Hematopoietic multipotent progenitor cell treated with erythropoietin and hydrocortisone succinate and interleukin-3 and kit ligand, for 15 days (in vitro differentiated cells): ENCODE measurements around the gene TIGD2.
A peak's percentile ranks its signal among the peaks of the same experiment; 100 is the strongest.

Source experiments
- DNase-seq: peaks from one replicate; pipeline ENCODE4 v3.0.0-alpha.2; 2015; ENCODE audit warnings: low spot score

Gene TIGD2

GRCh38 chr4:89110986-89111832, at the start of gene TIGD2:
Gene TIGD2 (plus strand): TSS chr4:89111533. CDS start chr4:89112975, 1,442 bp downstream.
- DNase-seq: peak; percentile 94

- DNase-seq: no peak
These were observed 46.5 kb upstream of the TIGD2 start for GRCh38 chr4:89064848-89065247.

GRCh38 chr4:89067417-89067816, 43.9 kb upstream of the TIGD2 start:
- DNase-seq: no peak

GRCh38 chr4:89069481-89069880, 41.9 kb upstream of the TIGD2 start:
- no peak for DNase-seq

GRCh38 chr4:89070041-89070440, 41.3 kb upstream of the TIGD2 start:
- no peak for DNase-seq

GRCh38 chr4:89071311-89071710, 40.0 kb upstream of the TIGD2 start:
- DNase-seq: no peak

GRCh38 chr4:89072921-89073320, 38.4 kb upstream of the TIGD2 start:
- DNase-seq: no peak

GRCh38 chr4:89077761-89078160, 33.6 kb upstream of the TIGD2 start:
- DNase-seq: no peak

GRCh38 chr4:89078300-89078699, 33.0 kb upstream of the TIGD2 start:
- no peak for DNase-seq

- no peak for DNase-seq
These were observed 12.3 kb upstream of the TIGD2 start for GRCh38 chr4:89099034-89099433.

GRCh38 chr4:89099471-89099870, 11.9 kb upstream of the TIGD2 start:
- DNase-seq: no peak

- DNase-seq: no peak
These were observed 10.5 kb upstream of the TIGD2 start for GRCh38 chr4:89100853-89101252.

GRCh38 chr4:89101256-89102161, 9.8 kb upstream of the TIGD2 start:
- no peak for DNase-seq

- no peak for DNase-seq
These were observed 5.6 kb upstream of the TIGD2 start for GRCh38 chr4:89105726-89106125.

- no peak for DNase-seq
These were observed 3.2 kb upstream of the TIGD2 start for GRCh38 chr4:89108091-89108490.

GRCh38 chr4:89109841-89110540, 1.3 kb upstream of the TIGD2 start:
- DNase-seq: no peak

- no peak for DNase-seq
These were observed 770 bp upstream of the TIGD2 start for GRCh38 chr4:89110541-89110985.

GRCh38 chr4:89111833-89112563, 665 bp downstream of the TIGD2 start:
- DNase-seq: no peak

- DNase-seq: no peak
These were observed 2.1 kb downstream of the TIGD2 start for GRCh38 chr4:89113415-89113814.

GRCh38 chr4:89114100-89114499, 2.8 kb downstream of the TIGD2 start:
- no peak for DNase-seq

- DNase-seq: no peak
These were observed 5.8 kb downstream of the TIGD2 start for GRCh38 chr4:89117115-89117514.

GRCh38 chr4:89119166-89119565, 7.8 kb downstream of the TIGD2 start:
- no peak for DNase-seq
